H1 (cell line): ENCODE data around the gene CRX. TPM values are rescaled to one million over a fixed set of nuclear protein-coding genes. Genes with fewer than 3 reads are reported as not detected.
A peak's percentile ranks its signal among the peaks of the same experiment; 100 is the strongest.

Experiments
- CTCF ChIA-PET: fragments of 300-600 bp; sonication (Branson Sonifier 250); formaldehyde crosslinking; loops from one replicate; lab custom pipeline; 2021; ENCODE audit not compliant: partially characterized antibody; lab: Charles Lee
- POLR2A ChIA-PET: fragments of 300-600 bp; sonication (Branson Sonifier 250); formaldehyde crosslinking; loops from one replicate; lab custom pipeline; 2021; ENCODE audit warnings: inconsistent platforms; ENCODE audit not compliant: partially characterized antibody; lab: Charles Lee
- DNase-seq, 2 experiments: peaks; one replicate each; pipeline versions ENCODE4 v3.0.0 to v3.0.0-alpha.2; 2010 to 2022; ENCODE audit warnings: low spot score in 2 of 2, low read depth in 1 of 2, mixed read lengths in 1 of 2
- FAIRE-seq: peaks from 2 replicates; lab custom pipeline; 2011; peaks lifted over from hg19 to GRCh38; lab: Jason Lieb, UNC
- H2AFZ ChIP-seq: 2 replicates; pipeline ENCODE4 v1.8.1; 2012; ENCODE audit warnings: low read length, inconsistent platforms
- H2AK5ac ChIP-seq: 2 replicates; pipeline ENCODE4 v1.6.1; 2013; ENCODE audit warnings: low read depth, low read length
- H2BK120ac ChIP-seq: replicated peaks from 2 replicates; pipeline ENCODE3; 2013; ENCODE audit warnings: low read depth, low read length, inconsistent platforms
- H2BK12ac ChIP-seq: 2 replicates; pipeline ENCODE4 v1.6.1; 2013; ENCODE audit warnings: low read depth, low read length
- H2BK15ac ChIP-seq: 2 replicates; pipeline ENCODE4 v1.6.1; 2013; ENCODE audit warnings: low read length
- H2BK20ac ChIP-seq: 2 replicates; pipeline ENCODE4 v1.6.1; 2013; ENCODE audit warnings: low read length
- H2BK5ac ChIP-seq: 2 replicates; pipeline ENCODE4 v1.6.1; 2013; ENCODE audit warnings: low read depth, low read length
- H3K14ac ChIP-seq: 2 replicates; pipeline ENCODE4 v1.6.1; 2013; ENCODE audit warnings: inconsistent platforms; ENCODE audit not compliant: insufficient read length
- H3K18ac ChIP-seq: 2 replicates; pipeline ENCODE4 v1.6.1; 2013; ENCODE audit warnings: low read length; ENCODE audit errors: extremely low read depth
- H3K23ac ChIP-seq: 2 replicates; pipeline ENCODE4 v1.6.1; 2013; ENCODE audit warnings: inconsistent platforms; ENCODE audit not compliant: insufficient read length
- H3K23me2 ChIP-seq: 2 replicates; pipeline ENCODE4 v1.6.1; 2013; ENCODE audit warnings: low read depth, low read length
- H3K27ac ChIP-seq: 2 replicates; pipeline ENCODE4 v1.6.1; 2011; ENCODE audit warnings: low read depth, low read length, inconsistent platforms
- H3K27me3 ChIP-seq, 4 experiments: replicated peaks in 1 of 4; 1 replicate in 1 of 4; 2 replicates in 3 of 4; pipeline versions ENCODE4 v1.6.1 to v1.8.1; 2011 to 2013; ENCODE audit warnings: low read length in 3 of 4, mild to moderate bottlenecking in 3 of 4, inconsistent platforms in 2 of 4, mixed read lengths in 2 of 4, moderate library complexity in 1 of 4; ENCODE audit not compliant: control insufficient read depth in 3 of 4, insufficient read depth in 3 of 4; ENCODE audit errors: extremely low read depth in 1 of 4
- H3K36me3 ChIP-seq, 4 experiments: 2 replicates each; pipeline versions ENCODE4 v1.6.1 to v1.8.1; 2011 to 2013; ENCODE audit warnings: mild to moderate bottlenecking in 4 of 4, low read length in 3 of 4, moderate library complexity in 2 of 4, control low read depth in 1 of 4, inconsistent platforms in 1 of 4; ENCODE audit not compliant: insufficient read depth in 4 of 4, control insufficient read depth in 2 of 4
- H3K4ac ChIP-seq: replicated peaks from 2 replicates; pipeline ENCODE3; 2013; ENCODE audit warnings: low read length, low read depth, mixed read lengths, inconsistent platforms; ENCODE audit not compliant: insufficient read length
- H3K4me1 ChIP-seq, 4 experiments: replicated peaks in 1 of 4; 1 replicate in 1 of 4; 2 replicates in 3 of 4; pipeline versions ENCODE4 v1.6.1 to v1.8.1; 2011 to 2013; ENCODE audit warnings: low read length in 3 of 4, inconsistent platforms in 2 of 4, mixed read lengths in 1 of 4; ENCODE audit not compliant: insufficient read depth in 4 of 4, control insufficient read depth in 3 of 4
- H3K4me2 ChIP-seq, 2 experiments: 2 replicates each; pipeline versions ENCODE4 v1.6.1 to v1.8.1; 2011 to 2013; ENCODE audit warnings: low read depth in 2 of 2, low read length in 2 of 2, control low read depth in 1 of 2, inconsistent platforms in 1 of 2, mild to moderate bottlenecking in 1 of 2; ENCODE audit not compliant: insufficient read depth in 1 of 2
- H3K4me3 ChIP-seq, 4 experiments: fragments of 200-600, 300-600 bp in 1 of 4; sonication (generic), shearing (Covaris generic), sonication (Bioruptor Twin) in 1 of 4; 2 replicates each; pipeline versions ENCODE4 v1.5.1 to v1.8.1; 2011 to 2016; ENCODE audit warnings: low read length in 4 of 4, low read depth in 3 of 4, control low read depth in 2 of 4, inconsistent platforms in 2 of 4, mild to moderate bottlenecking in 2 of 4, mixed read lengths in 1 of 4, moderate library complexity in 1 of 4; ENCODE audit not compliant: insufficient read depth in 2 of 4; ENCODE audit errors: extremely low read depth in 1 of 4
- H3K56ac ChIP-seq: replicated peaks from 2 replicates; pipeline ENCODE3; 2013; ENCODE audit warnings: low read depth, mild to moderate bottlenecking, mixed read lengths, low read length, inconsistent platforms; ENCODE audit not compliant: insufficient read length
- H3K79me1 ChIP-seq: 2 replicates; pipeline ENCODE4 v1.6.1; 2013; ENCODE audit warnings: low read depth, low read length, control low read depth
- H3K79me2 ChIP-seq, 2 experiments: 2 replicates each; pipeline versions ENCODE4 v1.6.1 to v1.8.1; 2012 to 2013; ENCODE audit warnings: low read length in 2 of 2, mild to moderate bottlenecking in 2 of 2, inconsistent platforms in 1 of 2; ENCODE audit not compliant: insufficient read depth in 2 of 2, control insufficient read depth in 1 of 2
- H3K9ac ChIP-seq, 4 experiments: replicated peaks in 1 of 4; 1 replicate in 1 of 4; 2 replicates in 3 of 4; pipeline versions ENCODE4 v1.6.1 to v1.8.1; 2011 to 2013; ENCODE audit warnings: low read depth in 3 of 4, low read length in 3 of 4, control low read depth in 2 of 4, mild to moderate bottlenecking in 2 of 4, moderate library complexity in 2 of 4, inconsistent platforms in 1 of 4; ENCODE audit errors: extremely low read depth in 1 of 4
- H3K9me3 ChIP-seq, 2 experiments: 2 replicates each; pipeline versions ENCODE4 v1.6.1 to v1.8.1; 2012 to 2013; ENCODE audit warnings: mild to moderate bottlenecking in 2 of 2, moderate library complexity in 2 of 2, control low read depth in 1 of 2, inconsistent platforms in 1 of 2, low read depth in 1 of 2, low read length in 1 of 2, mixed read lengths in 1 of 2; ENCODE audit not compliant: insufficient read depth in 2 of 2
- H4K20me1 ChIP-seq, 2 experiments: replicated peaks in 1 of 2; 2 replicates each; pipeline versions ENCODE3 to v1.8.1; 2011 to 2013; ENCODE audit warnings: inconsistent platforms in 2 of 2, low read length in 2 of 2, mild to moderate bottlenecking in 1 of 2; ENCODE audit not compliant: insufficient read depth in 2 of 2, control insufficient read depth in 1 of 2
- H4K5ac ChIP-seq: 2 replicates; pipeline ENCODE4 v1.6.1; 2013; ENCODE audit warnings: low read length, low read depth, mixed read lengths, inconsistent platforms; ENCODE audit not compliant: insufficient read length
- H4K8ac ChIP-seq: 2 replicates; pipeline ENCODE4 v1.8.0; 2013; ENCODE audit warnings: mild to moderate bottlenecking, moderate library complexity, low read length, inconsistent platforms; ENCODE audit not compliant: insufficient read depth; ENCODE audit errors: extremely low read depth
- H4K91ac ChIP-seq: replicated peaks from 2 replicates; pipeline ENCODE3; 2013; ENCODE audit warnings: low read length, mixed read lengths, inconsistent platforms; ENCODE audit not compliant: insufficient read length
- CREB1 ChIP-seq: IDR thresholded peaks from 2 replicates; pipeline ENCODE4 v1.6.1; 2012; ENCODE audit warnings: inconsistent platforms
- FOSL1 ChIP-seq: IDR thresholded peaks from 2 replicates; pipeline ENCODE4 v1.6.1; 2011; ENCODE audit warnings: mild to moderate bottlenecking, low read depth, low read length, moderate library complexity; ENCODE audit not compliant: insufficient read depth
- SAP30 ChIP-seq: fragments of 300-600 bp; sonication (generic); IDR thresholded peaks from 2 replicates; pipeline ENCODE4 v1.7.1; 2012; ENCODE audit warnings: low read length, moderate library complexity, mild to moderate bottlenecking, inconsistent platforms; ENCODE audit not compliant: insufficient read depth, insufficient replicate concordance
- SIN3A ChIP-seq, 2 experiments: IDR thresholded peaks in 1 of 2; conservative IDR thresholded peaks in 1 of 2; 2 replicates each; pipeline ENCODE4 v1.6.1; 2011 to 2012; ENCODE audit warnings: low read length in 2 of 2, improper control_type of control experiment in 1 of 2, low read depth in 1 of 2, mild to moderate bottlenecking in 1 of 2
- SP1 ChIP-seq: IDR thresholded peaks from 2 replicates; pipeline ENCODE4 v1.6.1; 2011; ENCODE audit warnings: low read depth, low read length
- TEAD4 ChIP-seq: IDR thresholded peaks from 2 replicates; pipeline ENCODE4 v1.6.1; 2012; ENCODE audit warnings: low read depth, low read length, inconsistent platforms, mixed read lengths
- WGBS, 2 experiments: shearing (Covaris generic) in 1 of 2; methylation state at CpG; one replicate each; pipeline versions ENCODE4 v1.1.6 to v1.1.7; 2013 to 2015; ENCODE audit warnings: low lambda C conversion rate in 2 of 2, mixed read lengths in 2 of 2, inconsistent platforms in 1 of 2, low coverage in 1 of 2, missing lambda C conversion rate in 1 of 2; ENCODE audit not compliant: insufficient replicate concordance in 2 of 2, insufficient coverage in 1 of 2, insufficient read length in 1 of 2; ENCODE audit errors: extremely low coverage in 1 of 2, missing lambda C conversion rate in 1 of 2; 5-methylcytosine and 5-hydroxymethylcytosine counted together
- polyA plus RNA-seq, 7 experiments: library from polyadenylated mRNA; depleted of rRNA in 3 of 7; stranded (reverse) in 5 of 7; unstranded in 2 of 7; fragments of >200 nt in 5 of 7; fragments of 200-250 nt in 2 of 7; gene quantifications; 1 replicate in 5 of 7; 2 replicates in 1 of 7; 4 replicates in 1 of 7; pipeline versions ENCODE4 v1.2.1 to v1.2.3, GENCODE V29; 2011 to 2013; ENCODE audit warnings: missing spikeins in 2 of 7, mixed read lengths in 2 of 7
- total RNA-seq: library from RNA; stranded (reverse); fragmentation: NEBNext Ultra II Directional; extraction: Animal tissue kit (Norgen Biotek cat#: 25700); gene quantifications from 2 replicates; pipeline ENCODE4 v1.2.1, GENCODE V29; 2021

Gene CRX
- total and polyA plus RNA-seq, 2 of the 8 experiments (the other 6 are each of a cell fraction or from before 2014, with no cell fraction given), result 0.08 TPM; not detected in 1

DNA sequence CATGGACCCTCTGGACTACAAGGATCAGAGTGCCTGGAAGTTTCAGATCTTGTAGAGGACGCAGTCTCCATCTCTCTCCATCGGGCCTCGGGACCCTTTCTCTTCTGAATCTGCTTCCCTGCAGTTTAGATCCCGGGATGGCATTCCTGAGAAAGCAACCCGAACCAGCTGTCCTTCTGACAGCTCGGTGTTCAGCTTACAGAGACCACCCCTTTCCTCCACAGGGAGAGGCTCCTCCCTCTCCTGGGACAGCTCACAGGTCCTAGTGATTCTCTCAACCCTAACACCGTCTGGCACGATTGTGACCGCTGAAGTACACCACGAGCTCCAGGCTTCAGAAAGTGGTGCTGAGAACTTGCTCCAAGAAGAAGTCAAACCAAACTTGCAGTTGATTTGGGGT lies 18.2 kb downstream of the CRX start:
- no peak overlapping the region for H2BK15ac ChIP-seq
- peaks cover 0 to 10% (median 4%) of the 10 kb centered on the region in 4 experiments; a peak in 3 of 7 replicates for H3K4me1 ChIP-seq
- H2BK5ac ChIP-seq, result no peak overlapping the region
- no peak overlapping the region for H3K56ac ChIP-seq
- H3K36me3 ChIP-seq, result no peaks in the 10 kb centered on the region
- H3K14ac ChIP-seq, result no peak overlapping the region
- H3K4me3 ChIP-seq, result no peak overlapping the region
- H4K5ac ChIP-seq, result no peak overlapping the region
- H2AK5ac ChIP-seq, result no peak overlapping the region
- no peaks in the 10 kb centered on the region for H3K9me3 ChIP-seq
- H2BK12ac ChIP-seq, result peak overlapping the region; percentile 5; the same call in 1 of the 2 replicates
- no peaks in the 10 kb centered on the region for H3K79me1 ChIP-seq
- H2AFZ ChIP-seq, result no peak overlapping the region
- H3K4ac ChIP-seq, result no peak overlapping the region
- no peak overlapping the region for H2BK120ac ChIP-seq
- no peak overlapping the region for H2BK20ac ChIP-seq
- ChIA-PET CTCF (interaction anchor here (0.7 to 2.7 kb wide), 7 partner anchors 9 to 74 kb away, joined by 4 to 12 read pairs (median 7); no protein-coding TSS in a partner anchor), POLR2A (interaction anchor here (0.5 to 1.8 kb wide), 3 partner anchors 10 to 74 kb away, joined by 3 to 18 read pairs (median 3); no protein-coding TSS in a partner anchor)
- H3K23me2 ChIP-seq, result no peaks in the 10 kb centered on the region; the same call in 1 of the 2 replicates
- peaks cover 0 to 3% of the 10 kb centered on the region in 2 experiments for H4K20me1 ChIP-seq
- H3K23ac ChIP-seq, result no peak overlapping the region
- H3K9ac ChIP-seq, result no peak overlapping the region; a peak in 1 of 7 replicates
- no peak overlapping the region for H4K8ac ChIP-seq
- DNase-seq (no peak), FAIRE-seq (peak; percentile 78)
- H3K79me2 ChIP-seq, result no peaks in the 10 kb centered on the region
- no peak overlapping the region; the same call in 1 of the 2 replicates for H3K18ac ChIP-seq
- H3K4me2 ChIP-seq, result peak overlapping the region; percentile 21 to 38; a peak in 3 of 4 replicates
- WGBS, 2 experiments, result 63% methylated on average over 10 of the region's 10 CpGs; no CpG with 5 or more reads in 1 of the 2 experiments
- no peaks in the 10 kb centered on the region for H3K27me3 ChIP-seq
- H4K91ac ChIP-seq, result no peak overlapping the region
- no peak overlapping the region for H3K27ac ChIP-seq
- peak; percentile 70 for TF ChIP-seq SAP30
- no peak for TF ChIP-seq FOSL1
- TF ChIP-seq TEAD4, result peak; percentile 66
- TF ChIP-seq SIN3A (conservative IDR thresholded peaks at IDR 0.05 in 1 of 2, IDR thresholded peaks at IDR 0.05 in 1 of 2; ENCODE audit: low read depth in 1 of 2, low read length in 2 of 2), result peak; percentile 84 to 97; a peak in 3 of 4 replicates
- TF ChIP-seq CREB1, result no peak
- TF ChIP-seq SP1, result 0 out of 2 replicates have a peak, but pooled peaks have one; percentile 9
